ENCODE measurements around the gene ZNF444. TPM values are rescaled to one million over a fixed set of nuclear protein-coding genes. Genes with fewer than 3 reads are reported as not detected.
"Not testable (repeated sequence)": the region's sequence is repeated elsewhere in the genome, so short reads cannot be mapped to it uniquely, and the experiment has no call there.

Gene ZNF444
- total RNA-seq, 1 donor from 2014 or later, result 28.7 TPM

- intact Hi-C loops (cut with DNase I), result no loop called here
- no peaks in the 10 kb centered on the region for H3K4me1 ChIP-seq
- TF ChIP-seq POLR2AphosphoS5 (IDR thresholded peaks at IDR 0.05; ENCODE audit: insufficient read depth in 1 of 2, low read depth in 1 of 2), result no peak
- no peak for TF ChIP-seq POLR2A (IDR thresholded peaks at IDR 0.05)
- TF ChIP-seq, protein P1, sequence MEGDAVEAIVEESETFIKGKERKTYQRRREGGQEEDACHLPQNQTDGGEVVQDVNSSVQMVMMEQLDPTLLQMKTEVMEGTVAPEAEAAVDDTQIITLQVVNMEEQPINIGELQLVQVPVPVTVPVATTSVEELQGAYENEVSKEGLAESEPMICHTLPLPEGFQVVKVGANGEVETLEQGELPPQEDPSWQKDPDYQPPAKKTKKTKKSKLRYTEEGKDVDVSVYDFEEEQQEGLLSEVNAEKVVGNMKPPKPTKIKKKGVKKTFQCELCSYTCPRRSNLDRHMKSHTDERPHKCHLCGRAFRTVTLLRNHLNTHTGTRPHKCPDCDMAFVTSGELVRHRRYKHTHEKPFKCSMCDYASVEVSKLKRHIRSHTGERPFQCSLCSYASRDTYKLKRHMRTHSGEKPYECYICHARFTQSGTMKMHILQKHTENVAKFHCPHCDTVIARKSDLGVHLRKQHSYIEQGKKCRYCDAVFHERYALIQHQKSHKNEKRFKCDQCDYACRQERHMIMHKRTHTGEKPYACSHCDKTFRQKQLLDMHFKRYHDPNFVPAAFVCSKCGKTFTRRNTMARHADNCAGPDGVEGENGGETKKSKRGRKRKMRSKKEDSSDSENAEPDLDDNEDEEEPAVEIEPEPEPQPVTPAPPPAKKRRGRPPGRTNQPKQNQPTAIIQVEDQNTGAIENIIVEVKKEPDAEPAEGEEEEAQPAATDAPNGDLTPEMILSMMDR (IDR thresholded peaks at IDR 0.05), result no peak
These were observed 60.9 kb downstream of the ZNF444 start, which contains the start of gene ZSCAN5C for GRCh38 chr19:56201973-56202372. Gene ZSCAN5C (plus strand): TSS chr19:56202273. CDS start chr19:56205914, 3,641 bp downstream.

GRCh38 chr19:56207581-56207980, 66.5 kb downstream of the ZNF444 start:
- intact Hi-C loops (cut with DNase I); H3K4me3 ChIP-seq; H3K27me3 ChIP-seq; H3K4me1 ChIP-seq; H3K27ac ChIP-seq; H3K9me3 ChIP-seq; DNase-seq (ENCODE audit: extremely low spot score in 2 of 2); H3K36me3 ChIP-seq: not testable (repeated sequence)

More at GRCh38 chr19:56201973-56202372, 60.9 kb downstream of the ZNF444 start, which contains the start of gene ZSCAN5C:
- Histone ChIP-seq H3K4me3 (no peak within 1 kb of the TSS), H3K27me3 (no peaks in the 10 kb centered on the region), H3K27ac (no peak within 1 kb of the TSS), H3K9me3 (no peaks in the 10 kb centered on the region), H3K36me3 (no peaks in the 10 kb centered on the region)
- DNase-seq (ENCODE audit: extremely low spot score in 2 of 2), result no peak

GRCh38 chr19:56209091-56209490, 68.0 kb downstream of the ZNF444 start:
- H3K9me3 ChIP-seq, result no peaks in the 10 kb centered on the region
- H3K4me3 ChIP-seq, result no peak overlapping the region
- no peaks in the 10 kb centered on the region for H3K27me3 ChIP-seq
- no peak for TF ChIP-seq POLR2AphosphoS5 (IDR thresholded peaks at IDR 0.05; ENCODE audit: insufficient read depth in 1 of 2, low read depth in 1 of 2)
- no peak for TF ChIP-seq POLR2A (IDR thresholded peaks at IDR 0.05)
- TF ChIP-seq, protein P1 (IDR thresholded peaks at IDR 0.05), result no peak
- intact Hi-C loops (cut with DNase I), result no loop called here
- no peak for DNase-seq (ENCODE audit: extremely low spot score in 2 of 2)
- no peak overlapping the region for H3K27ac ChIP-seq
- H3K4me1 ChIP-seq, result no peaks in the 10 kb centered on the region
- H3K36me3 ChIP-seq, result no peaks in the 10 kb centered on the region

- H3K27ac ChIP-seq; H3K27me3 ChIP-seq; H3K9me3 ChIP-seq; intact Hi-C loops (cut with DNase I); H3K36me3 ChIP-seq; DNase-seq (ENCODE audit: extremely low spot score in 2 of 2); H3K4me3 ChIP-seq; H3K4me1 ChIP-seq: not testable (repeated sequence)
These were observed 68.9 kb downstream of the ZNF444 start for GRCh38 chr19:56210036-56210435.

Small RNA genes within 50 kb of the gene (small RNA-seq; reads per million reads assigned to genes)
- gene AC024580.2 (not detected), gene RF00019 (not detected)

Other genes with a start within 250 kb of the ZNF444 start
- gene NLRP13, start 209.0 kb upstream of the ZNF444 start, total RNA-seq, result not detected
- gene NLRP8, start 193.5 kb upstream of the ZNF444 start, total RNA-seq, result not detected
- gene NLRP5, start 154.5 kb upstream of the ZNF444 start, total RNA-seq, result not detected
- 13.5 TPM for gene ZNF787, start 20.0 kb upstream of the ZNF444 start, total RNA-seq
- gene GALP, start 34.7 kb downstream of the ZNF444 start, total RNA-seq, result not detected
- not detected for gene ZSCAN5B, start 56.5 kb downstream of the ZNF444 start, total RNA-seq
- gene ZSCAN5C, start 61.0 kb downstream of the ZNF444 start, total RNA-seq, result not detected
- 7.6 TPM for gene EDDM13, start 131.5 kb downstream of the ZNF444 start, total RNA-seq
- 2.7 TPM for gene ZSCAN5A, start 173.6 kb downstream of the ZNF444 start, total RNA-seq